Stromal cell of bone marrow (primary cell): ENCODE results near the gene GARNL3.

Experiments
- DNase-seq: peaks from one replicate; pipeline ENCODE4 v3.0.0-alpha.2; 2012; ENCODE audit warnings: low read depth

The GARNL3 gene

DNA sequence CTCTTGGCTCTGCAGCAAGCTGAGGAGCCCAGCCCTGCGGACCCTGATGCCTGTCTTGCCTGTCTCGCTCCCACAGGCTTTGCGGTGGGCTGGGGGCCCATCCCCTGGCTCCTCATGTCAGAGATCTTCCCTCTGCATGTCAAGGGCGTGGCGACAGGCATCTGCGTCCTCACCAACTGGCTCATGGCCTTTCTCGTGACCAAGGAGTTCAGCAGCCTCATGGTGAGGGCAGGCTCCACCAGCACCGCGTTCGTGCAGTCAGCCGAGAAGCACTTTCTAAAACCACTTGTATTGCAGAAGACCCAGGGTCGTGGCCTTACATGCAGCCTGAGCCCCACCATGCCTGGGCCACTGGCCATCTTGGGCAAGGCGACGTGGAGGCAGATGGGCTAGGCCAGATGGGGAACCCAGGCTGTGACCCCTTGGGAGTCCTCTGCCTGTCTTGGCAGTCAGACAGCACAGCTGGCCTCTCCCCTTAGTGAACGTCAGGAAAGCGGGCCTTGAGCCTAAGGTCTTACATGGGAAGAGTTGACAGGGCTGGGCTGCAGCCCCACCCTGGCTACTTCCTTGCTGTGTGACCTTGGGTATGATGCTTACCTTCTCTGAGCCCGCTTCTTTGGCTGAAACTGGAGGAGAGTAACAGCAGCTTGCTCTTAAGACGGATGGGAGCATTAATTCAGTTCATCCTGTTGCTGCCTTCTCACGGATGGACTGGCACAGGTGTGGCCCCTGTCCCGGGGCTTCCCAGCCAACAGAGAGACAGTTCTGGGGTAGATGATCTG, 141.0 kb downstream of the GARNL3 start:
- no peak for DNase-seq

DNA sequence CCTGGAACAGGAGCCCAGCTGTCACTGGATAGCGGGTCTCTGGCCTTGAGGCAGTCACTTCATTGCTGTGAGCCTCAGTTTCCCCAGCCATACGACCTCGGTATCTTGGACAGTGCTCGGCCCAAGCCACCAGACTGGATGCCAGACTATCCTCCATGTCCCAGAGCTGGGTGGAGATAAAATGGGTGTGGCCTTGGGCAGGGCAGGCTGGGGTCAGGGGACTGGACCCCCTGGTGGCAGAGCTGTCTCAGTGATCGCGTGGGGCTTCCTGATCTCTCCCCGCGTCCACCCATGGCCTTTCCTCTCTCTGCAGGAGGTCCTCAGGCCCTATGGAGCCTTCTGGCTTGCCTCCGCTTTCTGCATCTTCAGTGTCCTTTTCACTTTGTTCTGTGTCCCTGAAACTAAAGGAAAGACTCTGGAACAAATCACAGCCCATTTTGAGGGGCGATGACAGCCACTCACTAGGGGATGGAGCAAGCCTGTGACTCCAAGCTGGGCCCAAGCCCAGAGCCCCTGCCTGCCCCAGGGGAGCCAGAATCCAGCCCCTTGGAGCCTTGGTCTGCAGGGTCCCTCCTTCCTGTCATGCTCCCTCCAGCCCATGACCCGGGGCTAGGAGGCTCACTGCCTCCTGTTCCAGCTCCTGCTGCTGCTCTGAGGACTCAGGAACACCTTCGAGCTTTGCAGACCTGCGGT, 142.4 kb downstream of the GARNL3 start:
- DNase-seq: no peak

DNA sequence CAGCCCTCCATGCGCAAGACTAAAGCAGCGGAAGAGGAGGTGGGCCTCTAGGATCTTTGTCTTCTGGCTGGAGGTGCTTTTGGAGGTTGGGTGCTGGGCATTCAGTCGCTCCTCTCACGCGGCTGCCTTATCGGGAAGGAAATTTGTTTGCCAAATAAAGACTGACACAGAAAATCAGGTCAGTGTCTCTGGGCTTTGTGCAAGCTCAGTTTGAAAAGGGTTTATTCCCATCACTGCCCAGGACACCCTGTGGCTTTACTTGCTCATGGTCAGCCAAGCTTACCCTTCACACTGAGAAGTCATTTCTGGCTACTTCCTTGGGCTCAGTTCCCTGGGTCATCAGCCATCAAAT, 142.9 kb downstream of the GARNL3 start:
- no peak for DNase-seq

DNA sequence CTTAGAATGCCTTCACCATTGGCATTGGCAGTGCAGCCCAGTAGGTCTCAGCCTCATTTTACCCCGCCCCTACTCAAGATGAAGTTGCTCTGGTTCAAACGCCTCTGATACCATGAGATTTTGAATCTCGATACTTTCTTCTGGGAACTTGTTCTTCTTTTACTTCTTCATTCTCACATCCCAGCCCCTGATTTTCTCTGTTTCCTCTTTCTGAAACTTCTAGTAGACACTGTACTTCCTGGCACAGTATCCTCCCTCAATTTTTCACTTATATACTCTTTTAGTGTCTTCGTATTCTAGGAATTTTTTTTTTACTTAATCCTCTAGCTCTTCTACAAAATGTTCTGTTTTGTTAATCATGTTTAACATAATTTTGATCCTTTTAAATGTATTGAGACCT, 146.5 kb downstream of the GARNL3 start:
- DNase-seq: no peak

DNA sequence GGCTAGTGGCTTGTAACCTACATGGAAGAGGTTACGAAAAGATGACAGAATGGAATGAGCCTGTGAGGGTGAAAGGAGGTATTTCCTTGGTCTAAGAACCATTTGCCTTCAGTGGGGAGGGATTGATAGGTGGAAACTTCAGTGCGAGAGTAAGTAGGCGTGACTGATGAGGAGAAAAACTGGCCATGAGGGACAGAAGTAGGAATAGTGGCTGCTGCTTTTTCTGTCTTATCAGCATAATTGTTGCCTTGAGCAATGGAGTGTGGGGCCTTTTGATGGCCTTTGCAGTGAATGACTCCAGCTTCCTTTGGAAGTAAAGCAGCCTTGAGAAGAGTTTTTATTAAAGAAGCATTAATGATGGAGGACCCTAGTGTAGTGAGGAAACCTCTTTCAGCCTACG, 150.6 kb downstream of the GARNL3 start:
- DNase-seq: no peak

DNA sequence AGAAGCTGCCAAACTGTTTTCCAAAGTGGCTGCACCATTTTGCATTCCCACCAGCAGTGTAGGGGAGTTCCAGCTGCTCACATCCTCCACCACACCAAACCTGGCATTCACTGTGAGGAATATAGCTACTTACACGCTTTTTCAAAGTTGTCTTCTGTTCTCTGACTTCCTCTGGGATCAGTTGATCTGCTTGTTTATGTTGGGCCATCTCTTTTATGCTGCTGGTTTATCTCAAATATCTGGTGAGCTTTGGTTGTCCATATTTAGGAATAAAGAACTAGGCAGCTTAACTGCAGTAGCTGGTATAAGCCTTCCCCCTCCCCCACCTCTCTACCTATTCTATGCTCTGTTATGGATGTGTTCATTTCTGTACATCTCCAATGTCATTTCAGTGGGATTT, 151.1 kb downstream of the GARNL3 start:
- no peak for DNase-seq

DNA sequence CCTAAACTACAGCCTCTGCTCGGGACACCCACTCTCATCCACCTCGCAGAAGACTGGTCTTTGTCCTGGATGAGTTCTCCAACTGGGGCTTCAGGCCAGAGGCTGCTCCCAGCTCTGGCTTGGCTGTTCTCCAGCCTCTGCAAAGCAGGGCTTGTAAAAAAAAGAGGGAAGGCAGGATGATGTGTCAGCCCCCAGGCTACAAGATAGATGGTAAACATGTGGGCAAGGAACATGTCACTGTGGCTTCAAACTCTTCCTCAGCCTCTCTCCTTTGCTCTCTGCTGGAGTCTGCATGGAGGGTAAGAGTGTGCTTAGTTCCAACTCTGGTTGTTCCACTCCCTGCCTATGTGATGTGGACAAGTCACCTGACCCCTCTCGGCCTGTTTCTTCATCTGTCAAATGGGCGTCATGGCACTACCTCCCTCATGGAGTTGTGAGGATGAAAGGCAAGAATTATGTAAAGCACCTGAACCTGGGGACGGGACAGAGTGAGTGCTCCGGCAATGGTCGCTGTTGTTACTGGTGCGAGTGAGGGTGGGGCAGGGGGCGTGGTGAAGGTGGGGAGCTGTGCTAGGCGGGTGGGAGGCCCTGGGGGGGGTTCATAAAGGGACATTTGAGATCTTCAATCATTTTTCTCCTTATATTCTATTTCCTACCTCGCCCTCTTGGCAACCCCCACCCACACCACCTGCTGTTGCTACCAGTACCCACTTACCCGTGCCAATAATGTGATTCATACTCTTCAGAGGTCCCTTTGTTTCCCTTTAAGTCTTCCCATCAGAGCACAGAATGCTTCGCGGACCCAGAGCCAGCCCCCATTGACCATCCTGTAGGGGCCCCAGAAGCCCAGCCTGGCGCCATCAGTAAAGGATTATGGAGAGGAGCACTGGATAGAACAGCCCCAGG, 152.8 kb downstream of the GARNL3 start:
- DNase-seq: no peak

DNA sequence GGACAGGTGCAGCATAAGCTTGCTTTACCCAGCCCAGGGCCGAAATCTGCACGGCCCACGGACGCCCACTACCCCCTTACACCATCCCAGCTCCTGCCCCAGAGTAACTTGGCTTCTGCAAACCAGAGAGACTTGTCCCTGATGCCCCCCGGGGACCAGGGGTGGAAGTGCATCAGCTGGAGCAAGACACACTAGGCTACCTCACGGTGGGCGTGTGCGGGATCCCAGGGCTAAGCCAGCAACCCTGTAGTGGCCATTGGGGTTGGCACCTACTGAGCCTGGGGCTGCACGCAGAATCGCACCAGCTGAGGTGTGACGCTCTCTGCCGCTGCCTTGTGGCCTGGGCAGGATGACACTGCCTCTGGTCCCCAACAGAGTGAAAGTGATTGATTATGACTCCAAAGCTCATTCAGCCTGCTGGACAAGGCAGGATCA, 153.5 kb downstream of the GARNL3 start:
- no peak for DNase-seq

DNA sequence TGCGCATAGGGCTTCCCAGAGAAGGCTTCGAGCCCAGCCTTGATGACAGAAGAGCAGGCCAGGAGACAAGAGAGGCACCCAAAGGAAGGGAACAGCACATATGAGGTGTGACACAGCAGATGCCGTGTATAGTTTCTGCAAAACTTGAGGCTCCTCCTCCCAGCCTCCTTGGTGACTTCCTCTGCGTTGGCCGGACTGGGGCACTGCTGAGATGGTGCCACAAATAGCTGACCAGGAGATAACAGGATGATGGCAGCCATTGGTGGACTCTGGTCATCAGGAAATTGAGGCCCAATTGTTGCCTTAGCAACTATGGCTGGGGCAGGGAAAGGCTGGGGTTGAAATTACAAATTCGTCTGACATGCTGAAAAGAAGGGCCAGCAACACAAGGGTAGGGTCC, 154.8 kb downstream of the GARNL3 start:
- no peak for DNase-seq

DNA sequence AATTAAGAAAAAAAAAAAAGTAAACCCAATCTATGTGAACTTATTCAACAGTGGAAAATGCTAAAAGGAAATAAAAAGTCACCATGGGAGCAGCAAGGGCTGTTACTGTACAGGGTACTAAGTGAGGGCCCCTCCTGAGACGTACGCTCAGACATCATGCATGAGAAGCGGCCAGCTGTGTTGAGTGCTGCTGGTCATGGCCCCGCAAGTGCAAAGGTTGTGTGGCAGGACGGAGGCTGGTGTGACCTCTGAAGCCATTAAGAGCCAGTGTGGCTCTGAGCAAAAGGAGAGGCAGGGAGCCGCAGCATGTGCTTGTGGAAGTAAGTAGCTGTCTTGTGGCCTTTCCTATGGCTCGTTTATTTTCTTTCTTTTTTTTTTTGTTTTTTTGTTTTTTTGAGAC, 156.5 kb downstream of the GARNL3 start:
- DNase-seq: no peak

DNA sequence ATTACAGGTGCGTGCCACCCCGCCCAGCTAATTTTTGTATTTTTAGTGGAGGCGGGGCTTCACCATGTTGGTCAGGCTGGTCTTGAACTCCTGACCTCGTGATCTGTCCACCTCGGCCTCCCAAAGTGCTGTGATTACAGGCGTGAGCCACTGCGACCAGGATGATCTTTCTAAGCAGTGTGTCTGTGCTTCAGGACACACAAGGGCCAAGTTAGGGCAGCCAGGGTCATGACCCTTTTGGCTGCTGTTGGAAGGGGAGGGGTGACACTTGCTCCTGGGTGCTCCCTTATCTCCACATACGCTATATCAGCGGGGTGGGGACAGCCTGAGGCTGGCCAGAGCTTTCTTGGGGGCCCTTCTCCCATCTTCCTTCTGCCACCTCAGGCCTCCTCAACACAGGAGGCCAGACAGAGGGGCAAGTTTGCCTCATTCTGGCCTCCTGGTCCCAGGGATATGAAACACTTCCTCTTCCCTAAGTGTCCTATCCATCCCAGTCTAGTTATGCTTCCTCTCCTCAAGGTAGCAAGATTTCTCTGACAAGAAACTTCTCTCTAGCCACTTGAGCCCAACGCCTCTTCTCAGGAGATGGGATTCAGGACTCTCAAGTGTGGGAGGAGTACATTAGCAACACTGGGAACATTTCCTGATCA, 157.7 kb downstream of the GARNL3 start:
- DNase-seq: no peak

DNA sequence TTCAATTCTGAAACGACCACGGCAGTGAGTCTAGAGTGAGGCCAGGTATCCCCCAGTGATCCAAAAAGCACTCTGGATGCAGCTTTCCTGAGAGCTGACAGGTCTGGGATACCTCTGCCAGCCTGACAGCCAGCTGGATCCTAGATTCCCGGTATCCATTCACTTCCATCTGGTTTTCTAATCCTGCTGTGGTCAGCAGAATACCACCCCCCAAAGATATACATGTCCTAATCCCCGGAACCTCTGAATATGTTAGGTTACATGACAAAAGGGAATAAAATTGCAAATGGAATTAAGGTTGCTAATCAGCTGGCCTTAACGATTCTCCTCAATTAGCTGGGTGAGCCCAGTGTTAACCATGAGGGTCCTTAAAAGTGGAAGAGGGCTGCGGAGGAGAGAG, 158.2 kb downstream of the GARNL3 start:
- no peak for DNase-seq

DNA sequence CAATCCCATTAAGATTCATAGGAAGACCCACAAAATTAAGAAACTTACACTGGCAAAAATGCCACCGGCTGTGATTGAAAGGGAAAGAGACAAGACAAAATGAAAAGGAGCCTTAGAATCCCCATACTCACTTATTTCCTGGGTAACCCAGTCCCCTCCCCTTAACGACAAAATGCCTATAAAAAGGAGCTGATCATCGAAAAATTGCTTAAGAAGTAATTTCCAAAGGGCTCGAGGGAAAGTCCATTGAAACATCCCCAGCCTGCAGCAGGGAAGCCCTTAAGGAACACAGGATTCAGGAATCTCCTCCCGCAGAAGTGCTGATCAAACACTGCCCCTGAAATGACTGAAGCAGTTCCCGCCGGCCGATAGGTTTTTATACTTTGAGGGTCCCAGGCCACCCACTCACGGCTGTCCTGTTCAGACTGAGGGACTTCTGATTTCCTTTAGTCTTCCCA, 158.9 kb downstream of the GARNL3 start:
- no peak for DNase-seq

DNA sequence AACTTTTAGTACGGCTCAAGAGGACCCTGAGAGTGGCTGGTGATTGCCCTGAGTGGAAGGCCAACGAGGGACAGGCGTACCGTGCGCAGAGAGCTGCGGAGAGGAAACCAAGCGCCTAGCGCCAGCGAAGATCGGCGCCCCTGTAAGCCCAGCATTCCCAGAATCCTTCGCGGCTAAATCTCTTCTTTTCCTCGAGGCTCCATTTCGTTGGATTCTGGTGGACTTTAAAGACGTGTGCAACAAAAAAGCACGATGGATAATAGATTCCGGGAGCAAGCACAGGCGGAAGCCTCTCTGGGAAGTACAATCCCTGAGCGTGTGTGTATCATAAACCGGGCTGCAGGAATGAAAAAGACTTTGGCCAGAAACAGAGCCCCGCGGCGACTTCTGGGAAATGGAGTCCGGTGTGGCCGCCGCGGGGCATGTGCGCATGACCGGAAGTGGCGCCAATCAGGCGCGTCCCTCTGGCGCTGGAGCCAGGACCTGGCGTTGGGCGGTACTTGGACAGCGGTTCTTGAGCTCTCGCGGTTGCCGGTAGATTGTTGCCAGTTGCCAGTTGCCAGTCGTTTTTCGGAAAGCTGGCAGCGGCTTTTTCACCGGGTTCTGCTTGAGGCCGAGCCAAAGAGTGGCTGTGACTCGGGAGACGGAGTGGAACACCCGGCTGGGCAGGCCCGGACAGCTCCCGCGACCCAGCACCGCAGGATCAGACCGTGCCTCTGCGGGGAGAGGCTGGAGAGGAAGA, 159.5 kb downstream of the GARNL3 start, which contains the start of gene ZNF79:
TSS of gene ZNF79 (plus strand) at position 449 of the 742 bp plus-strand sequence. CDS start 406 bp downstream, outside the sequence.
- DNase-seq: peak; percentile 80

DNA sequence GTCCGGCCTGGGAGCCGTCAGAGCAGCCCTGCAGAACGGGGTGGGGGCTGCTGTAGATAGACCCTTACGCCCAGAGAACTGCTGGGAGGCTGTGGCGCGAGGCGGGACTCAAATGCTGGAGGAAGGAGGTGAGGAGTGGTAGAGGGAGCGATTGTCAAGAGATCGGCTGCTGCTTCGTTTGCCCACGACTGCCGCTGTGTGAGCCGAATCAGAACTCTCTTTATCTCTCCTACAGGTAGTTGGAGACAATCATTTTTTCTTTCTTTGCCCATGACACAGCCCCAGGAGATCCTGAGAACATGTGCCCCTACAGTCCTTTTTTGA, 160.1 kb downstream of the GARNL3 start:
- DNase-seq: no peak

DNA sequence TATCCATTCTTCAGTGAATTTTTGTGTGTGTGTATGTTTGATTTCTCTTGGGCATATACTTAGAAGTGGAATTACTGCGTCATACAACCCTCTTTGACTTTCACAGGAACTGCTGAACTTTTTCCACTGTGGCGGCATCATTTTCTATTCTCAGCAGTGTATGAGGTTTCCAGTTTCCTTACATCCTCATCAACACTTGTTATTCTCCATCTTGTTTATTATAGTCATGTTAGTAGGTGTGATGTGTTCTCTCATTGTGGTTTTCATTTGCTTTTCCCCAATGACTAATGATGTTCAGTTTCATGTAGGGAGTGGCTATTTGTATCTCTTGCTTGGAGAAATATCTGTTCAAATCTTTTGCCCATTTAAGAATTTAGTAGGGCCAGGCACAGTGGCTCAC, 162.2 kb downstream of the GARNL3 start:
- DNase-seq: no peak

DNA sequence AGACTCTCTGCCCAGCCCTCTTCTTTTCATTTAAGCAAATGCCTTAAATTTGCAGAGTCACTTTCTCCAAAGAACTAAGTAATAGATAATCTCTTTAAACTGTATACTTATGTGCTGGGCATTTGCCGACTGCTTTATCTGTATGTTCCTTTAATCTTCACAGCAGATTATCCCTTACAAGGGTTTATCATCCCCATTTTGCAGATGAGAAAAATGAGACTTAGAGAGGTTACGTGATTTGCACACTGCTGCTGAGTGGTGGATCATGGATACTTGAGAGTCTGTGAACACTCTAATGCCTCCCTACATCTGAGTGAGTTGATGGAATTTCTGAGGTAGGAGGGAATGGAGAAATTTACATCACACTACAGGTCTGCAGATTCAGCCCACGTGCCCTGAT, 163.8 kb downstream of the GARNL3 start:
- no peak for DNase-seq

DNA sequence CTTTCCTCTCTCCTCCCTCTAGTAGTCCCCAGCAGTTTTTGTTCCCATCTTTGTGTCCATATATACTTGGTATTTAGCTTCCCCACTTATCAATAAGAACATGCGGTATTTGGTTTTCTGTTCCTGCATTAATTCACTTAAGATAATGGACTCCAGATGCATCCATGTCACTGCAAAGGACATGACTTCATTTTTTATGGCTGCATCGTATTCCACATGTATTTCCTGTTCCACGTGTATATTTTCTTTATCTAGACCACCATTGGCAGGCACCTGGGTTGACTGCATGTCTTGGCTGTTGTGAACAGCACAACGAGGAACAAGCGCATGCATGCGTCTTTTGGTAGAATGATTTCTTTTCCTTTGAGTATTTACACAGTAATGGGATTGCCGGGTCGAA, 165.8 kb downstream of the GARNL3 start:
- DNase-seq: no peak

DNA sequence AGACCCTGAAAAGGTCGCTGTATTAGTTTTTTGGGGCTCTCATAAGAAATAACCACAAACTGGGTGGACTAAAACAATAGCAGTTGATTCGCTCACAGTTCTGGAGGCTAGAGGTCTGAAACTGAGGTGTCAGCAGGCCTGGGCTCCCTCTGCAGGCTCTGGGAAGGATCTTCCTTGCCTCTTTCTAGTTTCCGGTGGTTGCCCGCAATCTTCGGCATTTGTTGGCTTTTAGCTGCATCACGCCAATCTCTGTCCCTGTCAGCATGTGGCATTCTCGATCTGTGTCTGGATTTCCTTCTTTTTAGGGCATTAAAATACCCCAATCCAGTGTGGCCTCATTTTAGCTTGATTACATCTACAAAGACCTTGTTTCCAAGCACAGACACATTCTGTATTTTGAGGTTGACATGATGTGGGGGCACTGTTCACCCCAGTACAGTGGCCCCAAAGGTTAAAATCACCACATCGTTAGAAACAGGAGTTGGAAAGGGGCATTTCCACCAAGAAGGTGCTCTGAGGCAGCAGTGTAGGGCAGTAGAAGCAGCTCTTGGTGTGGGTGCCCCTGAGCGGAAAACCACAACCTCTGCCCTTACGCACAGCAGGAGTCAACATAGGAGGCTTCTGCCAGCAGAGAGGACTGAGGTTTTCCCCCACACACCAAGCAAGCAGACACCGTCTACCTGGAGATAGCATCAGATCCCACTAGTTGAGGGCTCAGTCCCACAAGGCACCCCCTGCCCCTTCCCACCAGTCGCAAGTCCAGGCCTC, 173.1 kb downstream of the GARNL3 start:
- no peak for DNase-seq

DNA sequence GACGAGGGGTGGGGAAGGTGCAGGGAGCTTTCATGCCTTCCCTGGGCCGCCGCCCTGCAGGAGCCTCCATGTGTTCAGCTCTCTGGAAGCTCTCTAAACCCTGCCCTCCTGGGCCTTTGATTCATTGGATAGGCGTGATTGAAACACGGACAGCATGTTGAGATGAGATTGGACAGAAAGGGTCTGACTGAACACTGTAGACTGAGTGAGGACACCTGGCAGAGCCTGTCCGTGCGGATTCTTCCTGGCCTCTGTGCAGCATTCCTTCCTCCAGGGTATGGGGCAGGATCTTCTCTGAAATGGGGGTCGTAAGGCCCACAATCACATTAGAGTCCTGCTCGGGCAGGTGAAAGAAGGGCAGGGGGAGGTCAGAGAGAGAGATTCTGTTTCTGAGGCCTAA, 173.8 kb downstream of the GARNL3 start:
- no peak for DNase-seq
